ENCODE results near the gene GPR37L1.
"Not testable (repeated sequence)": the region's sequence is repeated elsewhere in the genome, so short reads cannot be mapped to it uniquely, and the experiment has no call there.

The GPR37L1 gene

GRCh38 chr1:202162418-202163280 is 39.9 kb downstream of the GPR37L1 start:
- peak; percentile 78 for DNase-seq (ENCODE audit: low read depth)

GRCh38 chr1:202163281-202164270 is 40.9 kb downstream of the GPR37L1 start:
- no peak overlapping the region for H3K4me3 ChIP-seq (ENCODE audit: low read depth, low read length)
- TF ChIP-seq MAX (IDR thresholded peaks at IDR 0.05; ENCODE audit: low read depth, low read length) (no peak), MYC (IDR thresholded peaks at IDR 0.05; ENCODE audit: low read depth, low read length) (no peak)
- peak; percentile 29 for DNase-seq (ENCODE audit: low read depth)

More at GRCh38 chr1:202162418-202163280, 39.9 kb downstream of the GPR37L1 start:
- TF ChIP-seq MAX (IDR thresholded peaks at IDR 0.05; ENCODE audit: low read depth, low read length) (no peak), POLR2A (IDR thresholded peaks at IDR 0.05; ENCODE audit: extremely low read depth, insufficient read length) (no peak), CTCF (IDR thresholded peaks at IDR 0.05; ENCODE audit: low read depth, low read length) (no peak), MYC (IDR thresholded peaks at IDR 0.05; ENCODE audit: low read depth, low read length) (no peak; the same call in 1 of the 2 replicates)
- H3K4me3 ChIP-seq (ENCODE audit: low read depth, low read length), result peak overlapping the region; percentile 28

- peak; percentile 85 for DNase-seq (ENCODE audit: low read depth)
- H3K4me3 ChIP-seq (ENCODE audit: low read depth, low read length), result no peak overlapping the region
- TF ChIP-seq POLR2A (IDR thresholded peaks at IDR 0.05; ENCODE audit: extremely low read depth, insufficient read length) (peak; percentile 15), MAX (IDR thresholded peaks at IDR 0.05; ENCODE audit: low read depth, low read length) (peak; percentile 25; the same call in 1 of the 2 replicates), CTCF (IDR thresholded peaks at IDR 0.05; ENCODE audit: low read depth, low read length) (no peak), MYC (IDR thresholded peaks at IDR 0.05; ENCODE audit: low read depth, low read length) (0 out of 2 replicates have a peak, but pooled peaks have one; percentile 29)
These were observed 41.7 kb downstream of the GPR37L1 start for GRCh38 chr1:202164271-202165037.

GRCh38 chr1:202165267-202165941 is 42.7 kb downstream of the GPR37L1 start:
- no peak overlapping the region for H3K4me3 ChIP-seq (ENCODE audit: low read depth, low read length)
- peak; percentile 51 for DNase-seq (ENCODE audit: low read depth)
- TF ChIP-seq POLR2A (IDR thresholded peaks at IDR 0.05; ENCODE audit: extremely low read depth, insufficient read length) (no peak), CTCF (IDR thresholded peaks at IDR 0.05; ENCODE audit: low read depth, low read length) (no peak), MAX (IDR thresholded peaks at IDR 0.05; ENCODE audit: low read depth, low read length) (no peak), MYC (IDR thresholded peaks at IDR 0.05; ENCODE audit: low read depth, low read length) (no peak)

GRCh38 chr1:202165942-202166843 is 43.5 kb downstream of the GPR37L1 start:
- DNase-seq (ENCODE audit: low read depth), result no peak
- no peak overlapping the region for H3K4me3 ChIP-seq (ENCODE audit: low read depth, low read length)
- TF ChIP-seq MYC (IDR thresholded peaks at IDR 0.05; ENCODE audit: low read depth, low read length) (no peak), POLR2A (IDR thresholded peaks at IDR 0.05; ENCODE audit: extremely low read depth, insufficient read length) (no peak), MAX (IDR thresholded peaks at IDR 0.05; ENCODE audit: low read depth, low read length) (no peak), CTCF (IDR thresholded peaks at IDR 0.05; ENCODE audit: low read depth, low read length) (no peak)

- H3K4me3 ChIP-seq (ENCODE audit: low read depth, low read length); DNase-seq (ENCODE audit: low read depth): not testable (repeated sequence)
These were observed 44.3 kb downstream of the GPR37L1 start for GRCh38 chr1:202167054-202167453.

Measured in NB4 (cell line).